GF-D8 (cell line): ENCODE data around the gene CROT.
"Not testable (repeated sequence)": the region's sequence is repeated elsewhere in the genome, so short reads cannot be mapped to it uniquely, and the experiment has no call there.

Experiments
- DNase-seq: peaks from one replicate; lab custom pipeline; 2025; lab: John Stamatoyannopoulos, UW

CROT gene, protein sequence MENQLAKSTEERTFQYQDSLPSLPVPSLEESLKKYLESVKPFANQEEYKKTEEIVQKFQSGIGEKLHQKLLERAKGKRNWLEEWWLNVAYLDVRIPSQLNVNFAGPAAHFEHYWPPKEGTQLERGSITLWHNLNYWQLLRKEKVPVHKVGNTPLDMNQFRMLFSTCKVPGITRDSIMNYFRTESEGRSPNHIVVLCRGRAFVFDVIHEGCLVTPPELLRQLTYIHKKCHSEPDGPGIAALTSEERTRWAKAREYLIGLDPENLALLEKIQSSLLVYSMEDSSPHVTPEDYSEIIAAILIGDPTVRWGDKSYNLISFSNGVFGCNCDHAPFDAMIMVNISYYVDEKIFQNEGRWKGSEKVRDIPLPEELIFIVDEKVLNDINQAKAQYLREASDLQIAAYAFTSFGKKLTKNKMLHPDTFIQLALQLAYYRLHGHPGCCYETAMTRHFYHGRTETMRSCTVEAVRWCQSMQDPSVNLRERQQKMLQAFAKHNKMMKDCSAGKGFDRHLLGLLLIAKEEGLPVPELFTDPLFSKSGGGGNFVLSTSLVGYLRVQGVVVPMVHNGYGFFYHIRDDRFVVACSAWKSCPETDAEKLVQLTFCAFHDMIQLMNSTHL

DNA sequence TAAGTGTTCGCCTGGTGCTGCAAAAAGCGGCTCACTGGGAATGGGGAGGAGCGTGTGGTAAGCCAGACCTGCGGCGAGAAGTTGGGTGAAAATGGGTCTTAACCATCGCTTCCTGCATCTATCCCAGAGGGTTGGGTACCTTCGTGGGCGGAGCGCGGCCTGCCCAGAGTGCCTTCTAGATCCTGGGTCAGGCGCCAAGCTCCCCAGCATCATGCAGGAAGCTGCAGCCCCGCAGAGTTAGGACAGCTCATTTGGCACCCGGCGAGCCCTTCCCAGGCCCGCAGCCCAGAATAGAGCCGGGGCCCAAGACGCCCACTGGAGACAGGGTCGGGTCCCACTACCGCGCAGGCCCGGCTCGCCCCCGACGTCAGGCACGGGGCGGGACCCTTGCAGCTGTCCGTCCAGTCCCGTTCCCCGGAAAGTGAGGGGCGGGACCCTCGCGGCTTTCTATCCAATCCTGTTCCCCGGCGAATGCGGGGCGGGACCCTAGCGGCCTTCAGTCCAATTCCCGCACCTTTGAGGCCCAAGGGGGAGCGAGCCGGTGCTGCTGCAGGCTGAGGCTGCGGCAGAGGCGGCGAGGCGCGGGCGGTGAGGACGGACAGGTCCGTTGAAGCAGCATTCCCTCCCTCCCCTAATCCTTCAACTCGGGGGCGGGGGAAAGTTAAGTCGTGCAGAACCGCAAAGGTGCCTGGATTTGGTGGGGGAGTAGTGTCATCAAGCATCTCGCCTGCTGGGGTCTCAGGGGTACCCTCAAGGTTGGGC, at the start of gene CROT:
TSS of gene CROT (plus strand) at position 499 of the 762 bp plus-strand sequence. CDS start 3,405 bp downstream, outside the sequence.
- peak; percentile 16 for DNase-seq

DNA sequence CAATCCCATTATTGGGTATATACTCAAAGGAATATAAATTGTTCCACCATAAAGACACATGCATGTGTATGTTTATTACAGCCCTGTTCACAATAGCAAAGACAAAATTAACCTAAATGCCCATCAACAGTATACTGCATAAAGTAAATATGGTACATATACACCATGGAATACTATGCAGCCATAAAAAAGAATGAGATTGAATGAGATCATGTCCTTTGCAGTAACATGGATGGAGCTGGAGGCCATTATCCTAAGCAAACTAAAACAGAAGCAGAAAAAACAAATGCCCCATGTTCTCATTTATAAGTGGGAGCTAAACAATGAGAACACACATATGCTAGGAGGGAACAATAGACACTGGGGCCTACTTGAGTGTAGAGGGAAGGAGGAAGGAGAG, 44.7 kb upstream of the CROT start:
- DNase-seq = no peak

DNA sequence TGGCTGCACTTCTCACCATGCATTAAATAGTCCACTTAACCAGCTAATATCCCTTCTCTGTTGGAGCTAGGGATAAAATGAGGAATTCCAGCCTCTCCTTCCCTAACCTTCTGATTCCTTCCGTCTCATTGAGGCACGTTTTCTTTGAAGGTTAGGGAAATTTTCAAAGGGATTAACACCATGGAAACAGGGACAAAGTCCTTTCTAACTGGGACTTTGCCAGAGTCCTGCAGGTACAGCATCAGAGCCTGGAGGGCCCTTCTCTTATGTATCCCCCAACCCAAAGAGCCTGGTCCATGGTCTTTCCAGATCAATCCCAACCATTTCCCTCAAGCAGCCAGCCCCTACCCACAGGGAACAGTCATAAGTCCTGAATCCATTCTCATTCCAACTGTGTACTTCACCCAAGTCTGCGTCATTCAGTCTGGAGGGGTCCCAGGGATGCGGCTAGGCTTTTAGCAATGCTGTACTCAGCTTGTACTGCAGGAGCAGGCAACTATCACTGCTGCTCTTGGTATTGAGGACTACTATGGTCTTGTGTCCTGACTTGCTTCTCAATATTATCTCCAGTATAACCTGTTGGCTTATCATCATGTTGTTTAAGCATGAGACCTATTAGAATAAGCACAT, 34.6 kb upstream of the CROT start:
- DNase-seq = no peak

- DNase-seq = no peak
These were observed 33.1 kb upstream of the CROT start for GRCh38 chr7:87312215-87312865.

- DNase-seq = no peak
These were observed 29.3 kb upstream of the CROT start for GRCh38 chr7:87316097-87316700.

GRCh38 chr7:87316846-87317552, 28.5 kb upstream of the CROT start:
- DNase-seq = no peak

GRCh38 chr7:87317691-87318245, 27.7 kb upstream of the CROT start:
- no peak for DNase-seq

- DNase-seq = no peak
These were observed 26.7 kb upstream of the CROT start for GRCh38 chr7:87318741-87319140.

- DNase-seq = not testable (repeated sequence)
These were observed 26.3 kb upstream of the CROT start for GRCh38 chr7:87319154-87319581.

DNA sequence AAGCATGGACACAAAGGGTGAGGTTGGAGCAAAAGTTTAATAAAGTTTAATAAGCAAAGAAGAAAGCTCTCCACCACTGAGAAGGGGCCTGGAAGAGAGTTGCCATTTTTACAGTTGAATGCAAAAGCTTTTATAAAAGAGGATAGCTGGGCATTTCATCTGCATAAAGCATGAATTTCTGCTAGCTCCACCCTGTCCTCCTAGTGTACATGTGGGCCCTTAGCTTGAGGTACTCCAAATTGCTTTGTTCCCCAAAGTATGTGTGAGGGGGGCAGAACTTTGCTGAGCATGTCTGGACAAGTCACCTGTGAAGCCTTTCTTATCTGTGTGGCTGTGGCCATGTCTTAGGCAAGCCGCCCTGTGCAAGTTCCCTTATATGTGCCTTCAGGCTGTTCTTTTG, 22.6 kb upstream of the CROT start:
- DNase-seq = no peak

DNA sequence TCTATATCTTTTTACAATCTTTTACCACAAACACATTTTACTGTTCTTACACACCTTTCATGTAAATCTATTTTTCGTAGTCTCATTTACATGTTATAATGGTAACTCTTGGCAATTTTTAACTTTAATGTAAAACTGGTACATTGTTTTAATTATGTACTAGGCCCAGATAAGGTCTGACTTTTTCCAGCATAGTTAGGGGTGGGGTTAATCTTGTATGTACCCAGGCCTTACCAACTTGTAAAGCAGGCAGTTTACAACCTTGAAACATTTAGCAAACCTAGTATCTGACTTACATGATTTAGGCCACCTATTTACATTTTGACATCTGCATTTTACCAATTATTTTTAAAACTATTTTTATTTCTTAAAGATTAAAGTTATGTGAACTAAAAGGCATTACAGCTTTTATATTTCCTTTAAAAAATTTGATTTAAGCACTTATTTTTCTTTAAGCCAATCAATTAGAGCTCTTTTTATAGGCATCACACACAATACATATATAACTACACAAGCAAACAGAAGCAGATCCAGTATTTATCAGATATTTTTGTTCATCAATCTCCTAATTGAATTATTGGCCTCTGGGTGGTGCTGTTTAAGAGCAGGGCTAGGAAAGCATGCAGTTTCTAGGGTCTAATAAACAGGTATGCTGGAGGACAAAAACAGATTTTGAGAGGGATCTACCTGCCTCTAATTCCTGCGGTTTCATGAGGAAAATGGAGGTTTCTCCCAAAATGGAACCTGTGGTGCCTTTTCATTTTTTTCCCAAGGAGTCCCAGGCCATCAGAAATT, 19.7 kb upstream of the CROT start:
- DNase-seq = no peak

GRCh38 chr7:87328281-87328680, 17.2 kb upstream of the CROT start:
- DNase-seq = no peak

GRCh38 chr7:87330316-87330715, 15.1 kb upstream of the CROT start:
- no peak for DNase-seq

GRCh38 chr7:87330942-87331341, 14.5 kb upstream of the CROT start:
- peak; percentile 29 for DNase-seq

- no peak for DNase-seq
These were observed 13.7 kb upstream of the CROT start for GRCh38 chr7:87331687-87332252.

- no peak for DNase-seq
These were observed 13.1 kb upstream of the CROT start for GRCh38 chr7:87332321-87332720.

- DNase-seq = no peak
These were observed 9.3 kb upstream of the CROT start for GRCh38 chr7:87336136-87336535.

- no peak for DNase-seq
These were observed 8.1 kb upstream of the CROT start for GRCh38 chr7:87337331-87337730.

DNA sequence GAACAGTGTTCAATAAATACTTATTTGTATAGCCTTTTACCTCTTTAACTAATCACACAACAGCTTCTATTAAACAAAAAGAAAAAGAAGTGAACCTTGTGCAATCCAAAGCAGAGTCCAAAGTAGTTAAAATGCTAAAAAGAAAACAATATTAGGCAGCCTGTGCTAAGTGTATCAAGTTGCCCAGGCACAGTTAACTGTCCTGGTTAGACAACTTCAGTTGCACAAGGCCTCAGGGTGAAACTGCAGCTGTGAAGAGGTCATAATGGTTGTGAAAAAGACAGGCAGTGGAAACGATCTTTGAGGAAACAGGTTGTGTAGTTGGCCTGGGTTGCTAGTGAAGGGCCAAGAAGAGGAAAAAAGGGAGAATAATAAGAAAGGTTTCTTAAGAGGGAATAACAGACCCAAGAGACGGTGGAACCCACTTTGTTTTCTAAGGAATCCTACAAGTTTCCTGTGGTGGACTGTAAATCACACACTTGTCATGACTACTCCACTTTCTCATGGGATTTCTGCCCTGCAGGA, 6.0 kb upstream of the CROT start:
- DNase-seq = peak; percentile 31
